Rectal smooth muscle tissue (tissue), 1 donor: ENCODE measurements around the gene LPP.

Experiments used
- H3K27ac ChIP-seq: one replicate; pipeline ENCODE4 v1.7.0; 2013; ENCODE audit warnings: low read depth, low read length, inconsistent platforms
- H3K27me3 ChIP-seq: one replicate; pipeline ENCODE4 v1.7.0; 2013; ENCODE audit warnings: low read length; ENCODE audit not compliant: control insufficient read depth, insufficient read depth
- H3K36me3 ChIP-seq: one replicate; pipeline ENCODE4 v1.7.0; 2013; ENCODE audit warnings: low read length; ENCODE audit not compliant: control insufficient read depth, insufficient read depth
- H3K4me1 ChIP-seq: one replicate; pipeline ENCODE4 v1.7.0; 2013; ENCODE audit warnings: low read length; ENCODE audit not compliant: control insufficient read depth, insufficient read depth
- H3K4me3 ChIP-seq: one replicate; pipeline ENCODE4 v1.7.0; 2013; ENCODE audit warnings: low read length
- H3K9ac ChIP-seq: one replicate; pipeline ENCODE4 v1.7.0; 2013; ENCODE audit warnings: low read length

LPP gene

DNA sequence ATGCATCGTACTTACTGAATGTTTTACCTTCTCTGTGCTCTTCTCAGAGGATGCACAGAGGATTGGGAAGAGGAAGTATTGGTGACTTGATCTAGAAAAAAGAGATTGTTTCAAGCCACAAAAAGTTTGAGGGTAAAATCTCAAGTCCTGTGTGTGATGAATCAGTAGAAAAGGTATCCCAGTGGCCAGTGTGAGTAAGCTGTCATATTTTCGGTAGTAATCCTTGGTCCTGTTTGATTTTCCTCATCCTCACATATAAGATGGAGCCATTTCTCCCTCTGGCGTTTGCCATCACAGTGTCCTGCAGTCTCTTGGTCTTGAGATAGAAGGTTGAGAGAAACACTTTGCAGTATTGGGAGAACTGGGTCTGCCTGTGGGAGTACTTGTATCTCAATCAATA is 166.8 kb downstream of the LPP start:
- Histone ChIP-seq H3K4me1 (peaks cover 16% of the 10 kb centered on the region), H3K4me3 (no peak overlapping the region), H3K27ac (no peak overlapping the region), H3K9ac (no peak overlapping the region), H3K36me3 (no peaks in the 10 kb centered on the region), H3K27me3 (no peaks in the 10 kb centered on the region)

DNA sequence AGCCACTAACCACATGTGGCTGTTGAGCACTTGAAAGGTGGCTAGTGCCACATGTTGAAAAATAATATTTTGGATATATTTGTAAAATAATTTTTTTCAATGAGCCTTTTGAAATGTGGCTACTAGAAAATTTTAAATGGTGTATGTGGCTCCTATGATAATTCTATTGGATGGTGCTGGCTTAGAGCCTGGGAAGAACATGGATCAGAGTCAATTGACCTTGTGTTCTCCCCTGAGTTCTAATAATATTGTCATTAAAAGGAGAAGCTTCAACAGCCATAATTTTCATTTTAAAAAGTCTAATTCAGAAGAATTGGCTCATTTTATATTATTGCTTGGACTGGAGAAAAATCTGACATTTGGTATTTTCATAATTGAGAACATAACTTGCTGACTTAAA is 167.3 kb downstream of the LPP start:
- Histone ChIP-seq H3K4me1 (peaks cover 18% of the 10 kb centered on the region), H3K9ac (no peak overlapping the region), H3K4me3 (no peak overlapping the region), H3K36me3 (no peaks in the 10 kb centered on the region), H3K27ac (no peak overlapping the region), H3K27me3 (no peaks in the 10 kb centered on the region)

DNA sequence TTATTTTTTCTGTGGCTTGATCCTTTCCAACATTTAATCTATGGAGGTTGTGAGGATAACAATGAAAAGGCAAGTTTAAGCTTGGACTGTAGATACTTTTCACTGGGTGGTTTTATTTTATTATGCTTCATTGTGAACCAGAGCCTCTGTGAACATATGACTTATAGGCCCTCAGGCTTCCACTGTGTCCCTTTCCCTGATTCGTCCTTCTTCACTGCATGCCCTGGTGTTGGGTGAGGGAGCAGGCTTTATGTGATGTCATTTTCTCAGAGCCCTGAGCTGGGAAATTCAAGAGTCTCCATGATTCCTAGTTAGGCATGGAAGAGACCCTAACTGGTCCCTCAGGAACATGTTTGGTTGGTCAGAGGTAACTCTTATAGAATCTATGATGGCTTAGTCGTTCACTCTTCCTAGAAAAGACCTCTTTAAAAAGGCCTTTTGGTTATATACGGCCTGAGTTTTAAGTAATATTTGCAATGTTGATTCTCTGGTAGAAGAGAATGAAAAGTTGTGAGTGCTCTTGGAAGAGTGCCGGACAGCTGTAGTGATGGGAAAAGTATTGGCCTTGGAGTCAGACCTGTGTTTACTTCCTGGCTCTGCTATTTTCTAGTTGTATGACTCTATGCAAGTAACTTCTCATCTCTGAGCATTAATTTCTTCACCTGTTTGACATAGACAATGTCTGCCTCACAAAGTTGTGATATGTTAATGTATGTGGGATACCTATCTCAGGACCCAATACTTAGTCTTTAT is 168.4 kb downstream of the LPP start:
- Histone ChIP-seq H3K4me1 (peaks cover 20% of the 10 kb centered on the region), H3K27me3 (no peaks in the 10 kb centered on the region), H3K4me3 (no peak overlapping the region), H3K9ac (no peak overlapping the region), H3K36me3 (no peaks in the 10 kb centered on the region), H3K27ac (peak overlapping the region; percentile 21)

DNA sequence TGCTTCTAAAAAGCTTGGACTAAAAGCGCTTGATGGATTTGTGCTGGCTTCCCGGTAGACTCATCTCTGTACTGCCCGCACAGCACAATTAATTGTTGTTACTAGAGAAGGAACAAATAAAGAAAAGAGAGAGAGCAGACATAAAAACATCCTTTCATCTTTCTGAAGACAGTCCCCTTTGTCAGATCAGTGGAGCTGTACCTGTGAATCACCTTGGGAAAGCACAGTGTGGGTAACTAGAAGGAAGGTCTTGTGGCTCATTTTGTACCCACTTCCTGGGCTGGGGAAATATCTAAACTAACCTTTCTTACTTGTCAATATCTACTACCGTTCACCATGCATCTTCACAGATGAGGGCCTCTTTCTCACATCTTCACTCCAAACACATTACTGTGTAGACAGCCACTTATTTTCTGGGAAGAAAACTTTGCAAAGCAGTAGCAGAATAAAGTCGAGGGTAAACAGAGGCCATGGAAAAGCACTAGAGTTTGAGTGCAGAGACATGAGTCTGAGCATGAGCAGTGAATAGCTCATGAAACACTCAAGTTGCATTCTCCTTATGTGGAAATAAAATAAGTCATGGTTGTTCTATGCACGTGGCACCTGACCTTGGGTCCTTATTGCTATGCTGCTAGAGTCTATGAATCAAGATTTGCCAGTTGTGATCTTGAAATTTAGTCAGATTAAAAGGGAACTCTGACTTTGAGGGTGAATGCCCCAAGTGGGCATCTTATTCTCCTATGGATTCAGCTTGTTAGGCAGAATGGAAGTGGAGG is 169.3 kb downstream of the LPP start:
- H3K4me1 ChIP-seq: peaks cover 20% of the 10 kb centered on the region
- no peaks in the 10 kb centered on the region for H3K36me3 ChIP-seq
- H3K9ac ChIP-seq: no peak overlapping the region
- no peaks in the 10 kb centered on the region for H3K27me3 ChIP-seq
- no peak overlapping the region for H3K4me3 ChIP-seq
- H3K27ac ChIP-seq: peak overlapping the region; percentile 33

DNA sequence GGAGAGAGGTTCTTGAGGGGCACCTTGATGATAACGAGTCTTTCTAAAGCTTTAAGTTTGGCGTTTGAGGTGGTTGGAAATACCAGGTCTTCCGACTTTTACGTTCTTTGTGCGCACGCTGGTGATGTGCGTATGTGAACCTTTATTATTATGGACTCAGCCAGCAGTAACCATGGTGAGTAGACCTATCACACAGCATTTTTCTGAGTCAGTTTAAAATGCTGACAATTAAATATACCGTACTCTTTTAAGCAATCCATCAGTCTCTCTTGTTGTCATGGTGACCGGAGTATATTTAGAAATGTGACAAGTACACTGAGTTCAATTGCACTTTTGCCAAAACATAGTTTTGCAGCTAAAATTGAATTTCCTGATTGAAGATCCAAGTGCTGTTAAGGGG is 172.2 kb downstream of the LPP start:
- Histone ChIP-seq H3K27me3 (no peaks in the 10 kb centered on the region), H3K27ac (no peak overlapping the region), H3K36me3 (no peaks in the 10 kb centered on the region), H3K4me1 (peaks cover 20% of the 10 kb centered on the region), H3K4me3 (no peak overlapping the region), H3K9ac (no peak overlapping the region)

DNA sequence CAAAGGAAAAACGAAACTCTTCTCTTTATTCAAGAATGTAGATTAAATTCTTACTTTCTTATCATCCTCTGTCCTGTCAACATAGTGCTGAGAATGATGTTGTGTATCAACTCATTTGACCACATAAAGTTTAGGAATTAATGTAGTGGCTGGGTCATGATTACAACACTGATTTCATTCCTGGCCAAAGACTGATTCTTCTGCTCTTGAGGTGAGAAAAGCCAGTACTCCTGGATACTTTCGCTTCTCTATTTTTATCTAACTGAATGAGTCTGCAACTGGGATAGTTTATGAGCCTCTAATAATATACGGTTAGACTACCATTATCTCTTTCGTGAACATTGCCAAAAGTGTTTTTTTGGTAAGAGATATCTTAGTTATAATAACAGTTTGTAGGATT is 173.0 kb downstream of the LPP start:
- Histone ChIP-seq H3K27ac (peak overlapping the region; percentile 56), H3K27me3 (no peaks in the 10 kb centered on the region), H3K36me3 (no peaks in the 10 kb centered on the region), H3K4me3 (no peak overlapping the region), H3K4me1 (peaks cover 21% of the 10 kb centered on the region), H3K9ac (no peak overlapping the region)

DNA sequence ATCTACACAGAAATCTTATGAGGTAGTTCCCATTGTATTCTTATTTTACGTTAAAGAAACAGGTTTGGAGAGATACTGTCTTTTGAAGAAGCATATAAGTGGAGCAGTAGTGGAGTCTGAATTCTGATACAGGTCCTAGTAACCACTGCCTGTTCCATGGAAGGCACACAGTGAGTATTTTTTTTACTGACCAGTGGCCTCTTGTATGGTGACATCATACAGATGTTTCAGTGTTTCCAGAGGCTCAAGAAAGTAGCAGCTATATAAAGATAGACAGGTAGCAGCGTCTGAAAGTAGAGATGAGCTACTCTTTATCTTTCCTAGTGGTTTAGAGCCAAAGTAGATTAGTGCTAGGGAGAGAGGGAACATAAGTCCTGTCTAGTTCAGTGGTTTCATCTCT is 173.5 kb downstream of the LPP start:
- H3K4me3 ChIP-seq: no peak overlapping the region
- no peaks in the 10 kb centered on the region for H3K27me3 ChIP-seq
- peak overlapping the region; percentile 56 for H3K27ac ChIP-seq
- H3K4me1 ChIP-seq: peaks cover 17% of the 10 kb centered on the region
- H3K36me3 ChIP-seq: no peaks in the 10 kb centered on the region
- no peak overlapping the region for H3K9ac ChIP-seq

DNA sequence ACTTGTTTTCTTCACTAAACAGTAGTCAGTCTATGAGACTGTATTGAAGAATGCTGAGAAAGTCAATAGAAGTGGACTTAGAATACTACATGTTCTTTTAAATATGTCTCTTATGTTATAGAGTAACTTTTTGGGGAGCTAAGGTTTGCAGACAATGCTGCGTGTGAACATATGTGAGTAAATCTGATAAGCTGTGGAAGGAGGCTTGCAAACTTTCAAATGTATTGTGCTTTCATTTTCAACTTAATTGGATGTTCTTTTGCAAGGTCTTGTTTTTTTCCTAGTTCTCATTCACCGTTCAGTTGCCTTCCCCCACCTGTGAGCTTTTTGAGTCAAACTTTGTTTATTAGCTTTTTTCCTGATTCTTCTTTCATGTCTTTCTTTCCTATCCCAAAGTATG is 176.2 kb downstream of the LPP start:
- Histone ChIP-seq H3K9ac (no peak overlapping the region), H3K27ac (no peak overlapping the region), H3K36me3 (no peaks in the 10 kb centered on the region), H3K4me1 (peaks cover 9% of the 10 kb centered on the region), H3K27me3 (no peaks in the 10 kb centered on the region), H3K4me3 (no peak overlapping the region)

DNA sequence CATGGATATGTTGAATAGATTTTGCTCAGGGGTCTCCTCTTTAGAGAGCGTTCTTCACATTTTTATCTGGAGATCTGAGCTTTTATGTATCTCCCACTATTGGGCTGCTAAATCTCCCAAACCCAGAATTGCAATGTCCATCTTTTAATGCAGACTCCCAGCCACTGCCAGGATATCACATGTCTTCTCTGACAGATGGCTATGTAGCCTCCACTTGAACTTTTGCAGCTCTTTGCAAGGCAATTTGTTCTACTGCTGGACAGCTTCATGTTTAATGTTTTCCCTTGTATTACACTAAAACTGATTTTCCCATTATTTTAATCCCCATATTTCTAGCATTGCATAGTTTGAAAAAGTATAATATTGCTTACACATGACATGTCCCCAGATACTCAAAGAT is 177.2 kb downstream of the LPP start:
- Histone ChIP-seq H3K36me3 (no peaks in the 10 kb centered on the region), H3K9ac (no peak overlapping the region), H3K4me3 (no peak overlapping the region), H3K27ac (peak overlapping the region; percentile 24), H3K27me3 (no peaks in the 10 kb centered on the region), H3K4me1 (peaks cover 6% of the 10 kb centered on the region)

DNA sequence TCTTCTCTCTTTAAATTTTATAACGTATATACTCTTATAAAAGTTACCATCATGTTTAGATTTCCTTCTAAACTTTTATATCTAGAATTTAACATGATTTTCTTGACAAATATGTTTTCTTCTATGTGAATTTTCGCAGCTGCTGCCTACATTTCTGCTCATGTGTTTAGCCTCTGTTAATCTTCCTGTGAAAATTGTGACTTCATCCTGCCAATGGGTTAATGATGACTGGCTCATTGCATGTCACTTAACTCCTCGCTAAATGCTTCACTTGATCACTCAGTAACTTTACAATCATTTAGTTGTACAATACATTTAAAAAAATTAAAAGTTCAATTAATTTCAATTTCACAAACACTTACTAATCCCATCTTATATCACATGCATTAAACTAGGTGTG is 178.1 kb downstream of the LPP start:
- H3K27me3 ChIP-seq: no peaks in the 10 kb centered on the region
- H3K4me3 ChIP-seq: no peak overlapping the region
- H3K4me1 ChIP-seq: peaks cover 3% of the 10 kb centered on the region
- H3K36me3 ChIP-seq: no peaks in the 10 kb centered on the region
- H3K9ac ChIP-seq: no peak overlapping the region
- no peak overlapping the region for H3K27ac ChIP-seq

DNA sequence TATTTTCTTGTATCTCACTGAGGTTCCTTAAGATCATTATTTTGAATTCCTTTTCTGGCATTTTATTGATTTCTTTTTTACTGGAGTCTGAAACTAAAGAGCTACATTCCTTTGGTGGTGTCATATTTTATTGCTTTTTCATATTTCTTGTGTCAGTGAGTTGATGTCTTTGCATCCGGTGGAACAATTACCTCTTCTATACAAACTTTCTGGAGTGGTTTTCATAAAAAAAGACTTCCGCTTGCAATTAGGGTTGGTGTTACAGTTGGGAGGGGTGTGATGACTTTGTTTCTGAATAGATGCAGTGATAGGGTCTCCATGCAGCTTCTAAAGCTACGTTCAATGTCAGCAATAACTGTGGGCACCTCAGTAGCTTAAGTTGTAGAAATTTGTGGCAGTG is 181.7 kb downstream of the LPP start:
- H3K36me3 ChIP-seq: no peaks in the 10 kb centered on the region
- H3K4me1 ChIP-seq: peaks cover 5% of the 10 kb centered on the region
- no peak overlapping the region for H3K9ac ChIP-seq
- H3K27me3 ChIP-seq: no peaks in the 10 kb centered on the region
- no peak overlapping the region for H3K27ac ChIP-seq
- no peak overlapping the region for H3K4me3 ChIP-seq

DNA sequence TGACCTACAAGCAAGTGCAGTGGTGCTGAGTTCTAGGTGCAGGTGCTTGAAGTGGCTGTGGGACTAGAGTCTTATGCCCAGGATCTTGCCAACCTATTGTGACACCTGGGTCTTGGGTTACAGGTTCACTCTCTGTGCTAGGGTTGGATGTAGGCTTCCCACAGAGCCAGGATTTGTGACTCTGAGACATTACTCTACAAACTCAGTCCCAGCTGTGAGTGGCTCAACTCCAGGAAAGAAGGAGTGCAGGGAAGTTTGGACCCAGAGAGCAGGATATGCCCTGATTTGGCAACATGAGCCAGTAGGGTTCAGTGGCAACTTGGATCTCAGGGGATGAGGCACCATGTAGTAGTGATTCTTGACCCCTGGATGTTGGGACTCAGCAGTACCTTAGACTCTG is 182.2 kb downstream of the LPP start:
- H3K27ac ChIP-seq: no peak overlapping the region
- no peaks in the 10 kb centered on the region for H3K27me3 ChIP-seq
- no peaks in the 10 kb centered on the region for H3K36me3 ChIP-seq
- H3K4me3 ChIP-seq: no peak overlapping the region
- no peak overlapping the region for H3K9ac ChIP-seq
- H3K4me1 ChIP-seq: peaks cover 5% of the 10 kb centered on the region

DNA sequence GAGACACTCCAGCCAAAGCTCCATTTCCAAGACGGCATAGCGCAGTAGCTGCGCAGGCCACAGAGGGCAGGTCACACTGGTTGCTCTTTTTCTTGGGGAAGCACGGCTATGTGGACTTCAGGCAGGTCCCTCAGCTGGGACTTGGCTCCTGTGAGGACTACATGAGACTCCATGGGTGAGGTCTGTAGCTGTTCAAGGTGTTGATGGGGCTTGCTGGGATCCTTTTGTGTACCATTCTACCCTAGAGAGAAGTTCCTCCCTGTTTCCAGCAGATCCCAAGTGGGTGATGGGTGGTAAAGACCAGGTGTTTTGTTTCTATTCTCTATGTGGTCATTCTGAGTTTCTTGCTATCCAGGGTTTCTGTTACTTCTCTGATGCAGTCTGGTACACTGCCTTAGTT is 183.3 kb downstream of the LPP start:
- Histone ChIP-seq H3K27me3 (no peaks in the 10 kb centered on the region), H3K36me3 (no peaks in the 10 kb centered on the region), H3K9ac (no peak overlapping the region), H3K4me3 (no peak overlapping the region), H3K4me1 (peaks cover 2% of the 10 kb centered on the region), H3K27ac (no peak overlapping the region)
